Fibroblast of lung (primary cell): Measurements from ENCODE around the gene SGCA.

Source experiments
- CTCF ChIP-seq, 2 donors: IDR thresholded peaks in 1 of 2; conservative IDR thresholded peaks in 1 of 2; 1 replicate in 1 of 2; 2 replicates in 1 of 2; pipeline ENCODE4 v1.5.1; 2011 to 2012; ENCODE audit warnings: low read length in 2 of 2, control low read depth in 1 of 2, inconsistent platforms in 1 of 2, low read depth in 1 of 2, mild to moderate bottlenecking in 1 of 2
- EZH2 ChIP-seq: IDR thresholded peaks from 2 replicates; pipeline ENCODE4 v1.5.1; 2012; ENCODE audit warnings: low read length, control low read depth, mild to moderate bottlenecking; ENCODE audit errors: missing control alignments

- TF ChIP-seq CTCF (conservative IDR thresholded peaks at IDR 0.05 in 1 of 2, IDR thresholded peaks at IDR 0.05 in 1 of 2; ENCODE audit: low read depth in 1 of 2, low read length in 2 of 2) (no peak), EZH2 (no peak)
These were observed 18.0 kb upstream of the SGCA start for GRCh38 chr17:50147841-50148225.
